Liver (tissue), 9 donors: ENCODE measurements around the gene TMEM91. TPM values are rescaled to one million over a fixed set of nuclear protein-coding genes. Genes with fewer than 3 reads are reported as not detected.

Experiments
- DNase-seq: peaks from one replicate; pipeline ENCODE4 v3.0.0-alpha.2; 2017; ENCODE audit warnings: low spot score
- H3K27ac ChIP-seq, 2 donors: one replicate each; pipeline ENCODE4 v1.7.0; 2013; ENCODE audit warnings: inconsistent platforms in 2 of 2, low read length in 2 of 2, control low read depth in 1 of 2, low read depth in 1 of 2, mild to moderate bottlenecking in 1 of 2
- H3K27me3 ChIP-seq, 4 donors: one replicate each; pipeline versions ENCODE4 v1.6.1 to v1.7.0; 2013; ENCODE audit warnings: low read length in 3 of 4, inconsistent platforms in 1 of 4, mild to moderate bottlenecking in 1 of 4, moderate library complexity in 1 of 4; ENCODE audit not compliant: control insufficient read depth in 4 of 4, insufficient read depth in 4 of 4
- H3K36me3 ChIP-seq, 4 donors: one replicate each; pipeline versions ENCODE4 v1.6.1 to v1.7.0; 2013; ENCODE audit warnings: low read length in 3 of 4, mild to moderate bottlenecking in 3 of 4, low read depth in 1 of 4, moderate library complexity in 1 of 4; ENCODE audit not compliant: control insufficient read depth in 4 of 4, insufficient read depth in 3 of 4
- H3K4me1 ChIP-seq, 4 donors: one replicate each; pipeline versions ENCODE4 v1.6.1 to v1.7.0; 2013; ENCODE audit warnings: low read length in 3 of 4, mild to moderate bottlenecking in 3 of 4, moderate library complexity in 1 of 4; ENCODE audit not compliant: control insufficient read depth in 4 of 4, insufficient read depth in 4 of 4
- H3K4me3 ChIP-seq, 3 donors: one replicate each; pipeline versions ENCODE4 v1.6.1 to v1.7.0; 2013; ENCODE audit warnings: low read length in 3 of 3, control low read depth in 1 of 3, low read depth in 1 of 3, mild to moderate bottlenecking in 1 of 3
- H3K9ac ChIP-seq, 2 donors: one replicate each; pipeline ENCODE4 v1.7.0; 2013; ENCODE audit warnings: low read length in 2 of 2, mild to moderate bottlenecking in 2 of 2, moderate library complexity in 2 of 2, control low read depth in 1 of 2, low read depth in 1 of 2
- H3K9me3 ChIP-seq, 4 donors: one replicate each; pipeline versions ENCODE4 v1.6.1 to v1.7.0; 2013; ENCODE audit warnings: low read length in 3 of 4; ENCODE audit not compliant: control insufficient read depth in 4 of 4
- EGR1 ChIP-seq, 2 donors: IDR thresholded peaks; 2 replicates each; pipeline ENCODE4 v1.6.1; 2016 to 2018; ENCODE audit warnings: antibody characterized with exemption in 2 of 2, low read depth in 2 of 2
- FOXA1 ChIP-seq: IDR thresholded peaks from 2 replicates; pipeline ENCODE4 v1.6.1; 2016; ENCODE audit warnings: antibody characterized with exemption
- FOXA2 ChIP-seq: IDR thresholded peaks from 2 replicates; pipeline ENCODE4 v1.6.1; 2016; ENCODE audit warnings: antibody characterized with exemption
- GABPA ChIP-seq, 2 donors: IDR thresholded peaks in 1 of 2; conservative IDR thresholded peaks in 1 of 2; 2 replicates each; pipeline ENCODE4 v1.6.1; 2016; ENCODE audit warnings: antibody characterized with exemption in 2 of 2, mild to moderate bottlenecking in 1 of 2, moderate library complexity in 1 of 2
- HNF4A ChIP-seq, 2 donors: conservative IDR thresholded peaks; 2 replicates each; pipeline ENCODE4 v1.6.1; 2016; ENCODE audit warnings: antibody characterized with exemption in 2 of 2, mild to moderate bottlenecking in 2 of 2
- HNF4G ChIP-seq: IDR thresholded peaks from 2 replicates; pipeline ENCODE4 v1.6.1; 2016; ENCODE audit warnings: antibody characterized with exemption
- JUND ChIP-seq, 2 donors: IDR thresholded peaks; 2 replicates each; pipeline ENCODE4 v1.6.1; 2016; ENCODE audit warnings: antibody characterized with exemption in 2 of 2
- NR2F2 ChIP-seq: IDR thresholded peaks from 2 replicates; pipeline ENCODE4 v1.6.1; 2016; ENCODE audit warnings: antibody characterized with exemption
- RAD21 ChIP-seq, 2 donors: IDR thresholded peaks; 2 replicates each; pipeline ENCODE4 v1.6.1; 2016; ENCODE audit warnings: antibody characterized with exemption in 2 of 2, mild to moderate bottlenecking in 2 of 2
- SP1 ChIP-seq: IDR thresholded peaks from 2 replicates; pipeline ENCODE4 v1.6.1; 2018; ENCODE audit warnings: antibody characterized with exemption, mild to moderate bottlenecking
- TAF1 ChIP-seq: conservative IDR thresholded peaks from 2 replicates; pipeline ENCODE4 v1.6.1; 2016; ENCODE audit warnings: antibody characterized with exemption, mild to moderate bottlenecking
- WGBS: extraction: QIAGEN DNeasy Blood & Tissue Kit; methylation state at CpG from one replicate; pipeline ENCODE4 v1.1.7; 2013; 5-methylcytosine and 5-hydroxymethylcytosine counted together
- polyA plus RNA-seq, 2 donors: library from polyadenylated mRNA; stranded (reverse) in 1 of 2; unstranded in 1 of 2; fragments of 200-250 nt in 1 of 2; fragments of >200 nt in 1 of 2; fragmentation: Nextera tagmentation in 1 of 2; extraction: Ambion mirVana in 1 of 2; gene quantifications; one replicate each; pipeline versions ENCODE4 v1.2.1 to v1.2.3, GENCODE V29; 2013 to 2015
- total RNA-seq, 2 donors: library from RNA; depleted of rRNA; stranded (reverse); fragments of >200 nt; gene quantifications; one replicate each; pipeline ENCODE4 v1.2.3, GENCODE V29; 2014
- TF ChIP-seq, protein P1 (sequence below): IDR thresholded peaks from 2 replicates; pipeline ENCODE4 v1.6.1; 2016; ENCODE audit warnings: antibody characterized with exemption
- TF ChIP-seq, protein P2 (sequence below): IDR thresholded peaks from 2 replicates; pipeline ENCODE4 v1.6.1; 2016; ENCODE audit warnings: antibody characterized with exemption
- TF ChIP-seq, protein P3 (sequence below): fragments of 150-350 bp; IDR thresholded peaks from 2 replicates; pipeline ENCODE4 v1.5.1; 2017; ENCODE audit warnings: improper control_type of control experiment, low read depth, low read length; ENCODE audit not compliant: missing input control
- TF ChIP-seq, protein P4 (sequence below): IDR thresholded peaks from 2 replicates; pipeline ENCODE4 v1.6.1; 2016; ENCODE audit warnings: antibody characterized with exemption, mild to moderate bottlenecking
- TF ChIP-seq, protein P5 (sequence below): IDR thresholded peaks from 2 replicates; pipeline ENCODE4 v1.6.1; 2016; ENCODE audit warnings: antibody characterized with exemption
- donor health status: healthy.
- donor health status: healthy.
- donor health status: healthy.
- donor health status: healthy.
- donor health status: healthy.

TMEM91 gene
- total and polyA plus RNA-seq, 4 donors = 1.6 to 4.0 (median 2.9) TPM

DNA sequence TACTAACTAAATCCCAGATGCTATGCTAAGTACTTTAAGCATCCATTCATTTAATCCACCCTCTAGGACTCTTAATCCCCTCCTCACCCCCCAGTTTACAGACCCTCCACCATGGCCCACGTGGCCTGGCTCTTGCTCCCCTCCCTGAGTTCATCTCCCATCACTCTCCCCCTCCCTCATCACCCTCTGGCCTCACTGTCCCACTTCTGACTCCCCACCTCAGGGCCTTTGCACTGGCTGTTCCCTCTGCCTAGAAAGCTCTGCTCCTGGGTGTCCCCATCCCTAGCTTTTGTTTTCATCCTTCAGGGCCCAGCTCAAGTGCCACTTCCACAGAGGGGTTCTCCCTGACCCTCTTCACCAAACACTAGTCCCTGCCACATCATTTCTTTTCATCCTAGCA lies 16.6 kb upstream of the TMEM91 start:
- Histone ChIP-seq H3K36me3 (no peaks in the 10 kb centered on the region), H3K4me3 (no peak overlapping the region), H3K27me3 (no peaks in the 10 kb centered on the region), H3K9me3 (no peaks in the 10 kb centered on the region), H3K4me1 (peaks cover 0 to 14% (median 6%) of the 10 kb centered on the region in 4 donors), H3K27ac (no peak overlapping the region), H3K9ac (no peak overlapping the region)
- TF ChIP-seq, protein P1, sequence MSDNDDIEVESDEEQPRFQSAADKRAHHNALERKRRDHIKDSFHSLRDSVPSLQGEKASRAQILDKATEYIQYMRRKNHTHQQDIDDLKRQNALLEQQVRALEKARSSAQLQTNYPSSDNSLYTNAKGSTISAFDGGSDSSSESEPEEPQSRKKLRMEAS = no peak
- TF ChIP-seq, protein P2, sequence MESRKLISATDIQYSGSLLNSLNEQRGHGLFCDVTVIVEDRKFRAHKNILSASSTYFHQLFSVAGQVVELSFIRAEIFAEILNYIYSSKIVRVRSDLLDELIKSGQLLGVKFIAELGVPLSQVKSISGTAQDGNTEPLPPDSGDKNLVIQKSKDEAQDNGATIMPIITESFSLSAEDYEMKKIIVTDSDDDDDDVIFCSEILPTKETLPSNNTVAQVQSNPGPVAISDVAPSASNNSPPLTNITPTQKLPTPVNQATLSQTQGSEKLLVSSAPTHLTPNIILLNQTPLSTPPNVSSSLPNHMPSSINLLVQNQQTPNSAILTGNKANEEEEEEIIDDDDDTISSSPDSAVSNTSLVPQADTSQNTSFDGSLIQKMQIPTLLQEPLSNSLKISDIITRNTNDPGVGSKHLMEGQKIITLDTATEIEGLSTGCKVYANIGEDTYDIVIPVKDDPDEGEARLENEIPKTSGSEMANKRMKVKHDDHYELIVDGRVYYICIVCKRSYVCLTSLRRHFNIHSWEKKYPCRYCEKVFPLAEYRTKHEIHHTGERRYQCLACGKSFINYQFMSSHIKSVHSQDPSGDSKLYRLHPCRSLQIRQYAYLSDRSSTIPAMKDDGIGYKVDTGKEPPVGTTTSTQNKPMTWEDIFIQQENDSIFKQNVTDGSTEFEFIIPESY = no peak
- TF ChIP-seq JUND (IDR thresholded peaks at IDR 0.05) (no peak), EGR1 (IDR thresholded peaks at IDR 0.05; ENCODE audit: low read depth in 2 of 2) (no peak), RAD21 (IDR thresholded peaks at IDR 0.05) (no peak), NR2F2 (no peak), HNF4A (conservative IDR thresholded peaks at IDR 0.05) (no peak), FOXA1 (no peak), GABPA (IDR thresholded peaks at IDR 0.05 in 1 of 2, conservative IDR thresholded peaks at IDR 0.05 in 1 of 2) (no peak), HNF4G (no peak), FOXA2 (no peak), TAF1 (no peak), SP1 (no peak)
- TF ChIP-seq, protein P3, sequence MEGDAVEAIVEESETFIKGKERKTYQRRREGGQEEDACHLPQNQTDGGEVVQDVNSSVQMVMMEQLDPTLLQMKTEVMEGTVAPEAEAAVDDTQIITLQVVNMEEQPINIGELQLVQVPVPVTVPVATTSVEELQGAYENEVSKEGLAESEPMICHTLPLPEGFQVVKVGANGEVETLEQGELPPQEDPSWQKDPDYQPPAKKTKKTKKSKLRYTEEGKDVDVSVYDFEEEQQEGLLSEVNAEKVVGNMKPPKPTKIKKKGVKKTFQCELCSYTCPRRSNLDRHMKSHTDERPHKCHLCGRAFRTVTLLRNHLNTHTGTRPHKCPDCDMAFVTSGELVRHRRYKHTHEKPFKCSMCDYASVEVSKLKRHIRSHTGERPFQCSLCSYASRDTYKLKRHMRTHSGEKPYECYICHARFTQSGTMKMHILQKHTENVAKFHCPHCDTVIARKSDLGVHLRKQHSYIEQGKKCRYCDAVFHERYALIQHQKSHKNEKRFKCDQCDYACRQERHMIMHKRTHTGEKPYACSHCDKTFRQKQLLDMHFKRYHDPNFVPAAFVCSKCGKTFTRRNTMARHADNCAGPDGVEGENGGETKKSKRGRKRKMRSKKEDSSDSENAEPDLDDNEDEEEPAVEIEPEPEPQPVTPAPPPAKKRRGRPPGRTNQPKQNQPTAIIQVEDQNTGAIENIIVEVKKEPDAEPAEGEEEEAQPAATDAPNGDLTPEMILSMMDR = no peak
- TF ChIP-seq, protein P4, sequence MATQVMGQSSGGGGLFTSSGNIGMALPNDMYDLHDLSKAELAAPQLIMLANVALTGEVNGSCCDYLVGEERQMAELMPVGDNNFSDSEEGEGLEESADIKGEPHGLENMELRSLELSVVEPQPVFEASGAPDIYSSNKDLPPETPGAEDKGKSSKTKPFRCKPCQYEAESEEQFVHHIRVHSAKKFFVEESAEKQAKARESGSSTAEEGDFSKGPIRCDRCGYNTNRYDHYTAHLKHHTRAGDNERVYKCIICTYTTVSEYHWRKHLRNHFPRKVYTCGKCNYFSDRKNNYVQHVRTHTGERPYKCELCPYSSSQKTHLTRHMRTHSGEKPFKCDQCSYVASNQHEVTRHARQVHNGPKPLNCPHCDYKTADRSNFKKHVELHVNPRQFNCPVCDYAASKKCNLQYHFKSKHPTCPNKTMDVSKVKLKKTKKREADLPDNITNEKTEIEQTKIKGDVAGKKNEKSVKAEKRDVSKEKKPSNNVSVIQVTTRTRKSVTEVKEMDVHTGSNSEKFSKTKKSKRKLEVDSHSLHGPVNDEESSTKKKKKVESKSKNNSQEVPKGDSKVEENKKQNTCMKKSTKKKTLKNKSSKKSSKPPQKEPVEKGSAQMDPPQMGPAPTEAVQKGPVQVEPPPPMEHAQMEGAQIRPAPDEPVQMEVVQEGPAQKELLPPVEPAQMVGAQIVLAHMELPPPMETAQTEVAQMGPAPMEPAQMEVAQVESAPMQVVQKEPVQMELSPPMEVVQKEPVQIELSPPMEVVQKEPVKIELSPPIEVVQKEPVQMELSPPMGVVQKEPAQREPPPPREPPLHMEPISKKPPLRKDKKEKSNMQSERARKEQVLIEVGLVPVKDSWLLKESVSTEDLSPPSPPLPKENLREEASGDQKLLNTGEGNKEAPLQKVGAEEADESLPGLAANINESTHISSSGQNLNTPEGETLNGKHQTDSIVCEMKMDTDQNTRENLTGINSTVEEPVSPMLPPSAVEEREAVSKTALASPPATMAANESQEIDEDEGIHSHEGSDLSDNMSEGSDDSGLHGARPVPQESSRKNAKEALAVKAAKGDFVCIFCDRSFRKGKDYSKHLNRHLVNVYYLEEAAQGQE = no peak
- TF ChIP-seq, protein P5, sequence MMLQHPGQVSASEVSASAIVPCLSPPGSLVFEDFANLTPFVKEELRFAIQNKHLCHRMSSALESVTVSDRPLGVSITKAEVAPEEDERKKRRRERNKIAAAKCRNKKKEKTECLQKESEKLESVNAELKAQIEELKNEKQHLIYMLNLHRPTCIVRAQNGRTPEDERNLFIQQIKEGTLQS = no peak
- no peak for DNase-seq
- WGBS = 94% methylated on average over 1 of the region's 1 CpG
